GM21390 (cell line): ENCODE data around the gene OAT.
A peak's percentile ranks its signal among the peaks of the same experiment; 100 is the strongest.
"Not testable (repeated sequence)": the region's sequence is repeated elsewhere in the genome, so short reads cannot be mapped to it uniquely, and the experiment has no call there.

Experiments
- ATAC-seq: cut with Tn5 transposase; IDR thresholded peaks from one replicate; pipeline ENCODE4 v1.9.1; 2021; ENCODE audit not compliant: unreplicated experiment

Gene OAT

DNA sequence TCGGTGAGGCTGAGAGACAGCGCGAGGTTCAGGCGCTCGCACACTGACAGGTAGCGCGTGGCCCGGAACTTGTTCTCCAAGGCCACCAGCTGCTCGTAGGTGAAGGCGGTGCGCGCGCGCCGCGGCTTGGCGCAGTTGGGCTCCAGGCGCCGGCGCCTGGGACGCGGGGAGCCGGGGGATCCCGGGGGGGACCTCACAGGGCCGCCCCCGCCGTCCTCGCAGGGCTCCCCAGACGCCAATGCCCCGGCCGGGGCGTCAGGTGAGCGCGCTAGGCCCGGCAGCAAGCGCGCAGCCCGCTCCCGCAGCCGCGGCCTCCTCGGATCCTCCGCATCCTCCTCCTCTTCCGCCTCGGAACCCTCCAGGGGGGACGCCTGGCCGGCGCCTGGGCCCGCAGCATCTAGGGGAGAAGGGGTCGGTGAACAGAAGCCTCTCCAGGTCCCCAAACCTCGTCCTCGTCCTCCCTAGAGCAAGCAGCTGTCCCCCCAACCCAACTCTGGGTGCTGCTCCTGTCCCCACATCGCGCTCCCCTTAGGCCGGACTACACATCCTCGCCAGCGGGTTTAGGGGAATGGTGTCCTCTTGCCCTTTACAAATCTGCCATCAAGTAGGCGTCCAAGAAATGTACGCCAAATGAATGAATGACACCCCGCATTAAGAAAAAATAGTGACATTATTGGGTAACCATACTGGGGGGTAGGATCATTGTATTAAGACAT lies 29.2 kb upstream of the OAT start:
- no peak for ATAC-seq

DNA sequence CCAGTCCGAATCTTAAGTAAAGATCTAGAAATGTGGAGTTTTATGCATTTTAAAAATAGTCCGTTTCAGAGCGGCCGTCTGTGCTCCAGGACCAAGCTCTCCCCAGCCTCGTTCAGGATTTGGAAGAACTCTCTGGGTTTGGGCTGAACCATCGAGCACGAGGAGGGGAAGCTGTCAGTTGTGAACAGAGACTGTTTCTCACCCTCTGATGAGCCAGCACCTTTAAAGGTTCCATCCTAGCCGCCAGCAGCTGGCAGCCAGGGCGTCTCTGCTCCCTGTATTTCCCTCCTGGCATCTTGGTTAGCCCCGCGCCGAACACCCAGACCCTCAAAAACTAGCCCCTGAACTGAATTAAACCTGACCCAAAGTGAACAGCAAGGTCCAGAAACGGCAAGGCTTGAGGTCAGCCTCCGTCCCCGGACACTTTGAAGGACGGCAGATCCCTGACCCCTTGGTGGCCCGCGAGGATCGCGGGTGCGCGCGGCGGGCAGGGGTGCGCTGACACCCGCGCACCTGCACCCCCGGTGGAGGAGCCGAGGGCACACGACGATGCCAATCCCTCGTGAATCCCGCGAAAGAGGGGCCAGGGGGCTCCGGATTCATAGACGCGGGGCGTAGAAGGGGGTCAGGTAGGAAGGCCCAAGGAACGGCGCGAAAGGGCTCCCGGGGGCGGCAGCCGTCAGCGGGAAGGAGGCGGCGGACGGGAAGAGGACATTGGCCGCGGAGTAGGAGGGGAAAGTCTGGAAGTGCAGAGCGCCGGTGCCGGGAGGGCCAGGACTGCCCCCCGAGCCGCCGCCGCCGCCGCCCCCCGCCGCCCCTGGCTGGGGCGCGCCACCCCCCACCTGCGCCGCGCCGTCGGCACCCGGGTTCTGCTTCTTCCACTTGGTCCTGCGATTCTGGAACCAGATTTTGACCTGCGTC lies 28.4 kb upstream of the OAT start:
- ATAC-seq = no peak

DNA sequence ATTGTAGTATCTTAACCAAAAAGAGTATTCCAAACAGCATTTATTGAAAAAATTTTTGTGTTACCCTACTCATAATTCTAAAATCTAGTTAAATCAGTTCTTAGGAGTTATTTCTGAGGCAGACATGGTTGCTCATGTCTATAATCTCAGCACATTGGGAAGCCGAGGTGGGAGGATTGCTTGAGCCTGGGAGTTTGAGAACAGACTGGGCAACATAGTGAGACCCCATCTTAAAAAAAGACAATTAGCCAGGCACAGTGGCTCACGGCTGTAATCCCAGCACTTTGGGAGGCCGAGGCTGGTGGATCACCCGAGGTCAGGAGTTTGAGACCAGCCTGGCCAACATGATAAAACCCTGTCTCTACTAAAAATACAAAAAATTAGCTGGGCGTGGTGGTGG lies 23.0 kb upstream of the OAT start:
- ATAC-seq = not testable (repeated sequence)

DNA sequence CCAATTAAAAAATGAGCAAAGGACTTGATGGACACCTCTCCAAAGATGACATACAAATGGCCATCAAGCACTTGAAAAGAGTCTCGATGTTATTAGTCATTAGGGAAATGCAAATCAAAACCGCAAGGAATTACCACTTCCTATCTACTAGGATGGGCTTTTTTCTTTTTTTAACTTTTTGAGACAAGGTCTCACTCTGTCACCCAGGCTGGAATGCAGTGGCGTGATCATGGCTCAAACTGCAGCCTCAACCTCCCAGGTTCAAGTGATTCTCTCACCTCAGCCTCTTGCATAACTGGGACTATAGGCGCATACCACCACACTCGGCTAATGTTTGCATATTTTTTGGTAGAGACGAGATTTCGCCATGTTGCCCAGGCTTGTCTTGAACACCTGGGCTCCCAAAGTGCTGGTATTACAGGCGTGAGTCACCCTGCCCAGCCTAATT lies 17.5 kb upstream of the OAT start:
- peak; percentile 84 for ATAC-seq

DNA sequence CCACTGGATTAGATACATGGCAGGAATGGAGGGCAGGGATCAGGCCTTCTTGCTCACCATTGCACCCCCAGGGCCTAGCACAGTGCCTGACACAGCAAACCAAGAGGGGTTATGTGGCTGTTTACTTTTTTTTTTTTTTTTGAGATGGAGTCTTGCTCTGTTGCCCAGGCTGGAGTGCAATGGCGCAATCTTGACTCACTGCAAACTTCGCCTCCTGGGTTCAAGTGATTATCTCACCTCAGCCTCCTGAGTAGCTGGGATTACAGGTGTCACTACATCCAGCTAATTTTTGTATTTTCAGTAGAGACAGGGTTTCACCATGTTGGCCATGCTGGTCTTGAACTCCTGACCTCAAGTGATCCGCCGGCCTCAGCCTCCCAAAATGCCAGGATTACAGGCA lies 17.0 kb upstream of the OAT start:
- ATAC-seq = not testable (repeated sequence)

DNA sequence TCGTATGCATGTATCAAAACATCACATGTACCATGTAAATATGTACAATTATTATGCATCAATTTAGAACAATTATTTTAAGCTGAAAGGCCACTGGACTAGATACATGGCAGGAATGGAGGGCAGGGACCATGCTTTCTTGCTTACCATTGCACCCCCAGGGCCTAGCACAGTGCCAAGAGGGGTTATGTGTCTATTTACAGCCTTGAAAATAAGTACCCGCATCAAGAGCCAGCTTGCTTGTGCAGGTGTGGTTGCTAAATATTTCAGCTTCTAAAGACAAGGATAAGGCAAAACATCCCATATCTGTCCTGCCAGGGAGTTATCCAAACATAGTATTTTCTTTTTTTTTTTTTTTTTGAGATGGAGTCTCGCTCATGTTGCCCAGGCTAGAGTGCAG lies 14.7 kb upstream of the OAT start:
- ATAC-seq = no peak

DNA sequence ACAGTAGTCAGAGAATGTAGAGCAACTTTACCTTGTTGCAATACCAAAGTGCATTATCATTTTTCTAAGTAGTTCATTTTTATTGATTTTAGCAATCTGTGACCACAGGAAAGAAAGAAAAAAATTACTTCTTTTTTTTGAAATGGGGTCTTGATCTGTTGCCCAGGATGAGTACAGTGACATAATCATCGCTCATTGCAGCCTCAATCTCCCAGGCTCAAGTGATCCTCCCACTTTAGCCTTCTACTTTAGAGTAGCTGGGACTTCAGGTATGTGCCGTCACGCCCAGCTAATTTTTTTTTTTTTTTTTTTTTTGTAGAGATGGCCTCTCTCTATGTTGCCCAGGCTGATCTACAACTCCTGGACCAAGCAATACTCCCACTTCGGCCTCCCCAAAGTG lies 11.4 kb upstream of the OAT start:
- no peak for ATAC-seq

DNA sequence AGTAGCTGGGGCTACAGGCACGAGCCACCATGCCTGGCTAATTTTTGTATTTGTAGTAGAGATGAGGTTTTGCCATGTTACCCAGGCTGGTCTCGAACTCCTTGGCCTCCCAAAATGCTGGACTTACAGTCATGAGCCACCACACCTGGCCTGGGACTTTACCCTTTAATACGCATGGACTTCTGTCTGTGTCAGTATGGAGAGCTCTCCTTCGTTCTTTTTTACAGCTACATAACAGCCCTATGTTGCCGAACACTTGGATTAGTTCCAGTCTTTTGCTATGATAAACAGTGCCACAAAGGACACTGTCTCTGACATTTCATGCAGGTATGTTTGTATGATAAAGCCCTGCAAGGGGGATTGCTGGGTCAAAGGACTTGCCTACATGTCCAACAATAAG lies 10.9 kb upstream of the OAT start:
- no peak for ATAC-seq

DNA sequence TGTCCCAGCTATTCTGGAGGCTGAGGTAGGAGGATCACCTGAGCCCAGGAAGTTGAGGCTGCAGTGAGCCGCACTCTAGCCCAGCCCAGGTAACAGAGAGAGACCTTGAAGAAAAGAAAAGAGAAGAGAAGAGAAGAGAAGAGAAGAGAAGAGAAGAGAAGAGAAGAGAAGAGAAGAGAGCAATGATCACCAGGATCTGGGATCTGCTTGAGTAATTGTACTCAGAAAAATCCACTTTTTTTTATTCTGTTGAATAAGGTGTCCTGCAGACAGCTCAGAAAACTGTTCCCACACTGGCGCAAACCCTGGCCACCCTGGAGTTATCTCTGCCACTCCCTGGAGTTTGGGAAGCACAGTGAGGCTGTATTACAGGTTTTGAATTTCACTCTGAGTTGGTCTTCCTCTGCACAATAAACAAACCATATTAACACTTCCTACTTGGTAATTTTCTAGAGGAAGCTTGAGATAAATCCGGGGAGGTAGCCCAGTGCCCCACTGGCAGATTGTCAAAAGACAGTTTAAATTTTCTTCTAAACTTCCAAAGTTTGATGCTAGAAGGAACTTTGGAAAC lies 9.6 kb upstream of the OAT start:
- ATAC-seq = no peak

DNA sequence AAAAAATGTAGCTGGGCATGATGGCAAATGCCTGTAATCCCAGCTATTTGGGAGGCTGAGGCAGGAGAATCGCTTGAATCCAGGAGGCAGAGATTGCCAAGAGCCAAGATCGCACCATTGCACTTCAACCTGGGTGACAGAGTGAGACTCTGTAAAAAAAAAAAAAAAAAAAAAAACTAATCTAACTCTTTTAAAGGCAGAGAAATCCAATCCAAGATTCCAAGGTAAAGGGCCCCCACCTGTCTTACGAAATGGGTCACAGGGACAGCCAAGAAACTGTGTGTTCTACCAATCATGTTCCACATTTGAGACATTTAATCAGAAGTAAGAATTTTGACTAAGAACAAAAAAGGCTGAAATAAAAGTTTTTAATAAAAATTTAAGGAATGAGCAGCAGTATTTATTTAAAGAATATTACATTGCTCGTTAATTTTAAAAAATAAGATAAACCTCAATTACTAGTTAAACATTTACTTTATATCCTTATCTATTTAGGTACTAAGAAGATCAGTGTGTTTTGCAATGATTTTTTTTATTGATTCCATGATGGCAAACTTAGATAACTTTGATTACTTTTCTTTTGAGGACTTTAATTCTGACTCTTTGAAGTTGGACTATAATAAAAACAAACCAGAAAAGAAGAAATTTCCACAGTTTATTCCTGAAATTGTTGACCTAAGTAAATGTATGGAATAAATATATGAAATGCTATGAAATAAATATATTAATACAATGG lies 6.7 kb upstream of the OAT start:
- ATAC-seq = no peak

DNA sequence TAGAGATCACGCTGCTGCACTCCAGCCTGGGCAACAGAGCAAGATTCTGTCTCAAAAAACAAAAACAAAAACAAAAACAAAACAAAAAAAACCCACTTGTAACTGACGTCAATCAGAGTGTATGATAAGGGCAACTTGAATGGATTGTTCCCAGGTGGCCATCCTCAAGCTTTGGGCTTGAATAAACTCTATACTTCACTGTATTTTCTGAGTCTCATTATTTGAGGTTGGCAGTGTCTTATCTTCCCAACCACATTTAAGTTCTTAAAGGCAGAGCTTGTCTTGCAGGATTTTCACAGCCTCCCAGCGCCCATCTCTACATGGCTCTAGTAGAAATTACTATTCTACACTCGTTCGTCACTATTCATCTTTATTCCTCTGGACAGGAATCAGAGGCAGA lies 5.1 kb upstream of the OAT start:
- no peak for ATAC-seq

DNA sequence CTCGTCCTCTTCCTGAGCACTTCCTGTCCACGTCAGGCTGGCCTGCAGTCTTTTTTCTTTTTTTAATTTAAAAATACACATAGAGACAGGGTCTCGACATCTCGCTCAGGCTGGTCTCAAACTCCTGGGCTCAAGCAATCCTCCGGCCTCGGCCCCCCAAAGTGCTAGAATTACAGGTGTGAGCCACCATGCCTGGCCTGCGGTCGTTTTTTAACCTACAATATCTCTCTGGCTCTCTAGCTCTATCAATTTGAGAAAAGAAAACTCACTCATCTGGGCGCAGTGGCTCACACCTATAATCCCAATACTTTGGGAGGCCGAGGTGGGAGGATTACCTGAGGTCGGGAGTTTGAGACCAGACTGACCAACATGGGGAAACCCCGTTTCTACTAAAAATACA lies 4.0 kb upstream of the OAT start:
- no peak for ATAC-seq

DNA sequence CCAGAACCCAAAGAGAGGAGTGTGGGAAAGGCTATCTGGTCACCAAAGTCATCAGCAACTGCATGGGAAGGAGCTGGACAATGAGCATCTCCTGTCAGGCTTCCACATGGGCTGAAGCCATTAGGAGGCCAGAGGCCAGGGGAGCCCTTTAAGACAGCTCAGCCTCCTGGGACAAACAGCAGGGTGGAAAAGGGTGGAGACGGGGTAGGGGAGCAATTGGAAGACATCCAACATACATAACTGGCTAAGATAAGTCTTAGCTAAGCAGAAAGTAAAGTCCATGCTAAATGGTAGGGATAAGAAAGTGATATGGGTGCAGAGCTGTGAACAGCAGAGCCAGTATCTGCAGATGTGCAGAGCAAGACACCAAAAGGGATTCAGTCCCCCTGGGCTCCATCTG lies 1.5 kb upstream of the OAT start:
- ATAC-seq = no peak

DNA sequence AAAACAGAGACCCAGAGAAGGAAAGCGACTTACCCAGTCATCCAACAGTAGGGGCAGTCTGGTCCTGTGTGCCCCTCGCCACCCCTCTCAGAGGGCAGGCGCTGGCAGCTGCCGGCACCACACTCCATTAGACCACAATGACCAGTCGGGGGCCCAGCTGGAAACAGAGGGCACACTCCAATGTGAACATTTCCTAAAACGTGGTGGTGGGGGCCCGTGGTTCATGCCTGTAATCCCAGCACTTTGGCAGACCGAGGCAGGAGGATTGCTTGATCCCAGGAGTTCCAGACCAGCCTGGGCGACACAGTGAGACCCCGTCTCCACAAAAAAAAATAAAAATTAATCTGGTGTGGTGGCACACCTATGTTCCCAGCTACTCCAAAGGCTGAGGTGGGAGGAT lies 912 bp upstream of the OAT start:
- ATAC-seq = no peak

DNA sequence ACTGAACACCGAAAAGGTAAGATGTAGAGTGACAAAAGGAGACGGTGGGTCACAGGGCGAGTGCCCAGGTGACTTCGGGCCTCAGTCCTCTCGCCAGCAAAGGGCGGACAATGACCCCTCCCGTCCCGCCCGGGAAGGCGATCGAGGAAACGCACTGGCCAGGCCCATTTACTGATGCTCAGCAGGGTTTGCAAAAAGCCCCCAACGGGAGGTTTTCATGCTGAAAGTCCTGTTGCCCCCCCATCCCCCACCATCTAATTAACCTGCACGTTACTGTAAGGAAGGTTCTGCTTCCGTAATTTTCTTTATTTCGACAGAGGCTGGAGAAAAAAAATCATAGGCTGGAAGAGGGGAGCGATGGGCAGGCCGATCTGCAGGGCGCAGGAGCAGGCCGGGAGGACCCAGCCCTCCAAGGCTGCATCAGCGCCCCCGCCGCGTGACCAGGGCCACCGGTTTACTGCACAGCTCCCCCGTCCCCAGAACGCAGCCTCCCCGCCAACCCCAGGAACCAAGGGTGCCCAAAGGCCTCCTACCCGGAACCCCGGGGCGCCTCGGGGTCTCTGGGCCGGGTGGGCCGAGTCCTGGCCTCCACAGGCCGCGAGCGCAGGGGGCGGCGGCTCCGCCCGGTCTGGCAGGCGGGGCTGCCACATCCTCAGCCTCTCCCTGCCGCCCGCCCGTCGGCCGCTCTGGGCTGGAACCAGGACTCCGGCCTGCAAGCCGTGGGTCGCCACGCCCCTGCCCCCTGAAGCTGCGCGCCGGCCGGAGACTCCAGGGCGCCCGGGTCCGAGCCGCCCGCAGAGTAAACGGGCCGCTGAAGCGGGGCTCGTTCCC lies 613 bp downstream of the OAT start:
- peak; percentile 26 for ATAC-seq

DNA sequence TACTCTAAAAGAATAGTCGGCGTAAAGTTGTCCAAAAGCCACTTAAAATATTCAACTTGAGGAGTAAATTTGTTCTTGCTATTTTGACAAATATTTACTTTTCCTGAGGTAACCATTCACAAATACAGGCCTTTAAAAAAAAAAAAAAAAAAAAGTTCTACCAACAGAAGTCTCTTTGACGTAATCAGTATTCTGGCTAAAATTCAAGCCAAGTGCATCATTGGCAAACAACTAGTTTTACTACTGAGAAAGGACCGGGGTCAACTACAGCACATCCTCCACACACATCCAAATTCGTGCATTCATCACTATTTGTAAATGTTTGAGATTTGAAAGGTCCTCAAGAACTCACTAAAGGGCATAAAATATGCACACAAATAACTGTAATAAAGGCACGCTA lies 2.0 kb downstream of the OAT start:
- no peak for ATAC-seq

DNA sequence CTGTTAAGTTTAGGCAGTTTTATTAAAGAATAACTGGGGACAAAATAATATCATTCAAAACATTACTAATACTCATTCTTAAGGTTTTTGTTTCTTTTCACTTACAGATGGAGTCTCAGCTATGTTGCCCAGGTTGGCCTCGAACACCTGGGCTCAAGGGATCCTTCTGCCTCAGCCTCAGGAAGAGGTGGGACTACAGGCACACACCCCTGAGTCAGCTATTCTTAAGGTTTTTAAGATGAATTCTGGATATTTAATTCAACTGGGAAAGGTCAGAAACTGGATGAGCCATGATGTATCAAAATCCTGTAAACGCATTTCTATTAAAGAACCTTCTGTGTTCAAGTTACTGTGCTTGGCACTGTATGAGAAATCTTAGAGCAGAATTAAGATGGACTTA lies 3.5 kb downstream of the OAT start:
- no peak for ATAC-seq

DNA sequence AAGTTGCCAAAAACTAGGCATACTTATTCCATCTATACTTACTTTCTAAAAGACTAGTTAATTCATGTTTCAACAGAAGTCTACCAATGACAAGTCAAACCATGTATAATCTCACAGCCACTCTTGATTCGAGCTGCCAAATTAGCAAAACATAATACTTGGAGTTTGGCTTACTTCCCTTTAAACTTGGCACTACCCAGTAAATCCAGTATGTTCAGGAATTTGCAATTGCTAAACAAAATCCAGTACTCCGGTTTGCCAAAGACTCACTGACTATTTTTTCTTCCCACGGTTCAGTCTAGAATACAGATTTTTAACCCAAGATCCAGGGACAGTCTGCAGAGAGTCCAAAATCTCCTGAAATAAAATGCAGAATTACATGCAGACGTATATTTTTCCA lies 4.6 kb downstream of the OAT start:
- no peak for ATAC-seq

DNA sequence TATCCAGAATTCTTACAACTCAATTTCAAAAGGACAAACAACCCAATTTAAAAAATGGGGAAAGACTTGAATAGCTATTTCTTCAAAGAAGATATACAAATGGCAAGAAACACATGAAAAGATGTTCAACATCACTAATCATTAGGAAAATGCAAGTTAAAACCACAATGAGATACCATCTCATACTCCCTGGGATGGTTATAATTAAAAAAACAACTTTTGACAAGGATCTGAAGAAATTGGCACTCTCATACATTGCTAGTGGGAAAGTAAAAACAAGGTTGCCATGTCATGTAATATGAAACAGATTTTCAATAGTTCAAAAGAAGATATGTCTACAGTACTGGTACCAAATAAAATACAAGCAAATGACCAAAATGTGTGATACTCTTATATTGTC lies 9.0 kb downstream of the OAT start:
- no peak for ATAC-seq

DNA sequence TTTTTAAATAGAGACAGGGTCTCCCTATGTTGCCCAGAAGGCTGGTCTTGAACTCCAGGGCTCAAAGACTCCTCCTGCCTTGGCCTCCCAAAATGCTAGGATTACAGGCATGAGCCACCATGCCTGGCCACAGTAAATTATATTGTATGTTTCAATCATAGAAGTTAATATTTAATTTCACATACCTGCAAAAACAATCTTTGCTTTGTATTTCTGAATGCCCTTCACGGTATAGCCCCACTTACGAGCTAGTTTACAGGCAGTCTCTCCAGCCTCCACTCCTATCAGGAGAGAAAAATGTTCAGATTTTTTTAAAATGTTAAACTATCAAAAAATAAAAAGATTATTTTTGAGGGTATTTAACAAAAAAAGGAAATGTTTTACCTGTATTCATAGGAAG lies 10.4 kb downstream of the OAT start:
- ATAC-seq = no peak

DNA sequence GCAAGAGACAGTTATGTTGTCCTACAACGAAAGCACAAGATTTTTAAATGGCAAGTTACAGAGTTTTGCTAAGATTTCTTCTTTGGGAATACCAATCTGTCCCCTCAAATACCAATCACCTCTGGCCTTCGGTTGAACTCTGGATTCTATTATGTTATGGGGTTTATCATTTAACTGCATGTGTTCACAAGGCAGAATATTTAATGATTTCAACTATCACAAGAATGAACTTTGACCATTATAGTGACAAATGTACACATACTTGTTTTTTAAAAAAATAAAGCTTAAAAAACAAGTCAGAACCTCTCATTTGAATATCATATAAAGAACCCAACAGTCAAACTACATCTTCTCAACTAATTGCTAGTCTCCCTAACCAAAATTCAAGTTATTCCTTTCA lies 11.3 kb downstream of the OAT start:
- no peak for ATAC-seq
